Left renal pelvis (tissue), 4 donors: ENCODE data around the gene NGEF. TPM values are rescaled to one million over a fixed set of nuclear protein-coding genes. Genes with fewer than 3 reads are reported as not detected.
"Not testable (repeated sequence)": the region's sequence is repeated elsewhere in the genome, so short reads cannot be mapped to it uniquely, and the experiment has no call there.

Experiments
- DNase-seq, 4 donors: peaks; one replicate each; pipeline ENCODE4 v3.0.0-alpha.2; 2013; ENCODE audit warnings: low read depth in 4 of 4, low spot score in 3 of 4
- polyA plus RNA-seq, 4 donors: library from polyadenylated mRNA; unstranded; fragments of 120-200 nt; gene quantifications; one replicate each; pipeline ENCODE4 v1.2.1, GENCODE V29; 2013; ENCODE audit not compliant: insufficient read length in 4 of 4

NGEF gene
- polyA plus RNA-seq, 4 donors: 2.3 to 7.2 (median 3.5) TPM

DNA sequence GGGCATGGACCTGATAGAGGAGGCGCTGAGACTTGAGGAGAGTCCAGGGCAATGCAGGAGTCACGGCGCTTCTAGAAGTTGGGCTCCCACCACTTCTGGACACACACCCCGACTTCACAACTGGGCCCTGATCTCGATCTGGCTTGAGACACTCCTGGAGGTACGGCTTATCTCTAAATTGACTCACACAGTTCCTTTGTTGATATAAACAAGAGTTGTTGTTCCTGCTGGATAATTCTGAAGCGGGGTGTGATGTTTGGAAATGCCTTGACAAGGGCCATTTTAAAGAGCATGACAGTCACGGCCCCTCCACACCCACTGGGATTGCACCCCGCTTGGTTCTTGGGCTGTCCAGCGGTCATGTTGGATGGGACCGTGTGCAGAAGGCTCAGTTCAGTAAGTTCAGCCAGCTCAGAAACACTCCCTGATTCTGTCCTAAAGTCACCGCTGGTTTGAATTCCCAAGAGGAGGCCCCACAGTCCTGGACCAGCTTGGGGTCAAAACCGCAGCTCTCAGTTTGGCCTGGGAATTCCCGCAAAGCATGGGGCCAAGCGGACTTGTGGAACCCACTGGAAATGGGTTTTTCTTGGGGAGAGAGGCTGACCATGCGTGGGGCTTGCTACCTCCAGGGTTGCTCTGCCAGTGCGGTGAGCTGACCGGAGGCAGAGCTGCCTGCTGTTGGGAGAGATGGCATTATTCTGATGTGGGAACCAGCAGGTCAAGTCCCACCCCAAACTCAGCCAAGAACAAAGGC lies 10.1 kb upstream of the NGEF start:
- no peak for DNase-seq

GRCh38 chr2:233022561-233022960 lies 9.5 kb upstream of the NGEF start:
- no peak for DNase-seq

GRCh38 chr2:233021771-233022170 lies 8.7 kb upstream of the NGEF start:
- DNase-seq: no peak

- DNase-seq: no peak
Observed at GRCh38 chr2:233020454-233020853, 7.4 kb upstream of the NGEF start.

DNA sequence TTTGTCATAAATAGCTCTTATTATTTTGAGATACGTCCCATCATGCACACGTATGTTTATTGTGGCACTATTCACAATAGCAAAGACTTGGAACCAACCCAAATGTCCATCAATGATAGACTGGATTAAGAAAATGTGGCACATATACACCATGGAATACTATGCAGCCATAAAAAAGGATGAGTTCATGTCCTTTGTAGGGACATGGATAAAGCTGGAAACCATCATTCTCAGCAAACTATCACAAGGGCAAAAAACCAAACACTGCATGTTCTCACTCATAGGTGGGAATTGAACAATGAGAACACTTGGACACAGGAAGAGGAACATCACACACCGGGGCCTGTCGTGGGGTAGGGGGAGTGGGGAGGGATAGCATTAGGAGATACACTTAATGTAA lies 6.6 kb upstream of the NGEF start:
- not testable (repeated sequence) for DNase-seq

DNA sequence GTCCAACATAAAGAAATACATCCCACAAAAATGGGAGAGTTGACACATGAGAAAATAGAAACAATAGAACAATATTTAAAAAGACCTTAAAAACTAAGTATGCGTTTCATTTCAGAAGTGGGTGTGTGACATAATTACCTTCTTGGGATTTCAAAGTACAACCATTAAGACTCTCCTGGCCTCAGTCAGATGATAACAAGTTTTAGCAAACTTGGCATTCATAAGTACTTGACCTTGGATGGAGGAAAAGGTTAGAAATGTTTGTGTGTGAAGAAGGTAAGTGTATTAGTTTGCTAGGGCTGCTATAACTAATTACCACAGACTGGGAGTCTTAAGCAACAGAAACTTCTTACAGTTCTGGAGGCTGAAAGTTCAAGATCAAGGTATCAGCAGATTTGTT lies 4.9 kb upstream of the NGEF start:
- no peak for DNase-seq

- DNase-seq: no peak
Observed at GRCh38 chr2:233015019-233015645, 2.1 kb upstream of the NGEF start.

GRCh38 chr2:233013650-233014049 lies 594 bp upstream of the NGEF start:
- DNase-seq: no peak

DNA sequence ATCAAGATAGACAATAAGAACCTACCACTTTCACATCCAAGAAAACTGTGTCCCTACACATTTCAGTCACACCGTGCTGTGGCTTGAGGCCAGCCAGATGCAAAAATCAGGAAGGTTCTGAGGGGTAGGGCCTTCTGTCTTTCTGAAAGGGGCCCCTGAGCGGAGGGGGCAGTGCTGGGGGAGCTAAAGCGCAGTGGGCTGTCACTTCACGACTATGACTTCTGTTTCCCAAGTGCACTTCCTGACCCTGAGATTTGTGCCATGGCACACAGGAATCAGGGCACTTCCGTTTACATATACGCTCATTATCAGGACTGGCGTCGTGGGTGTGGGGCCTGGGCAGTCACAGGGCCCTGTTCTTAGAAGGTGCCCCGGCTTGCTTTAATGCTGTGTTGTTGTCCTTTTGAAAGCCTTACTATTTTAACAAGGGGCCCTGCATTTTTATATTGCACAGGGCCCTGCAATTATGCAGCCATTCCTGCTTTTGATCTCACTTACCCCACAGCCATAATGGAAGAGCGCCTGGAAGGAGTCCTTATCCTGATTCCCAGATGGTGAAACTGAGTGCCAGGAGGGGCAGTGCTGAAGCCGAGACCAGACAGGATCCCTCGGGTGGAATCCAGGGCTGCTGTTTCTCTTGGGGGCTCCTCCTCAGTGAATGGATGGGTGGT lies 620 bp downstream of the NGEF start:
- no peak for DNase-seq

DNA sequence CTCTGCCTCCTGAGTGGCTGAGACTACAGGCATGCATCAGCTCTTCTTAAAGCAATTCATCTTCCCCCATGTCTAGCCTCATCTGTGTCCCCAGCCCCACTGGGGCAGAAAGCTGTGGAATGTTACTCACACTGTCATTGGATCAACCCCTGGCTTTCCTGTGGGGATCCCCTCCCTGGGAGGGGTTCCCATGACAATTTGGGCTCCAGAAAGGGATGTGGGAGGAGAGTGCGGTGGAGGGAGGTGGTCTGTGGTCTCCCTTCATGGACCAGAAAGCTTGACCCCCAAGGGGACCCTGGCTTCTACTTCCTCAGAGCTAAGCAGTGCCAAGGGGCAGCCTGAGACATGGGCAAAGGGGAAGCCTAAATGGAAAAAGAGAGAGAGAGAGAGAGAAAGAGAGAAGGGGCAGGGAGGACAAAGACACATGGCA lies 1.3 kb downstream of the NGEF start:
- DNase-seq: no peak

DNA sequence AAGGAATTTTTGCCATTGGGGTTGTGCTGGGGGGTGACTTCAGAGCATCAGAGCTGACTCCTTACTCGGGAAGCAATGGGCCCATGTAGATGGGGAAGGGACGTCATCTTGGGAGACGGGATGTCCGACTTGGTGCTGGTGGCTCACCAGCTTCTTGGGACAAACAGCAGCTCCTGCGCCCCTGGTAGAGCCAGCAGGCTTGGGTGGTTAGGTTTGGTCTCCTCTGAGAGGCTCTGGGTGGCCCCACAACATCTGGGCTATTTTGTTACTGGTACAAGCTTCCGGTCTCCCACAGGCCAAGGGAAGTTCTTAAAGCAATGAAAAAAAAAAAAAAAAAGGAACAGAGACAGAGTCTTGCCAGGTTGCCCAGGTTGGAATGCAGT lies 1.8 kb downstream of the NGEF start:
- no peak for DNase-seq

- no peak for DNase-seq
Observed at GRCh38 chr2:233010569-233011267, 2.3 kb downstream of the NGEF start.

DNA sequence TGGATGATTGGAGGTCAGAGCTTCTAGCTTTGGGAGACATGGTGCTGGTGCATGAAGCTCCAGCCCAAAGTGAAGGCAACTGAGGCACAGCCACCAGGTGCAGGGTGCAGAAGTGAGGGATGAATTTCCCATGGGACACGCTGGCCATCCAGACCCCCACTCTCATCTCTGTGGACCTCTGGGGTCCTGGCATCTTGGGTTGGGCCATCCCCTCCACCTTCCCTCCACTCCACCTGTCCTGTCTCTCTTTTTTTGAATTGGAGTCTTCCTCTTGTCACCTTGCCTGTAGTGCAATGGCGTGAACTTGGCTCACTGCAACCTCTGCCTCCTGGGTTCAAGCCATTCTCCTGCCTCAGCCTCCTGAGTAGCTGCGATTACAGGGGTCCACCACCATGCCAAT lies 3.4 kb downstream of the NGEF start:
- DNase-seq: no peak

GRCh38 chr2:233007739-233008138 lies 5.3 kb downstream of the NGEF start:
- no peak for DNase-seq

DNA sequence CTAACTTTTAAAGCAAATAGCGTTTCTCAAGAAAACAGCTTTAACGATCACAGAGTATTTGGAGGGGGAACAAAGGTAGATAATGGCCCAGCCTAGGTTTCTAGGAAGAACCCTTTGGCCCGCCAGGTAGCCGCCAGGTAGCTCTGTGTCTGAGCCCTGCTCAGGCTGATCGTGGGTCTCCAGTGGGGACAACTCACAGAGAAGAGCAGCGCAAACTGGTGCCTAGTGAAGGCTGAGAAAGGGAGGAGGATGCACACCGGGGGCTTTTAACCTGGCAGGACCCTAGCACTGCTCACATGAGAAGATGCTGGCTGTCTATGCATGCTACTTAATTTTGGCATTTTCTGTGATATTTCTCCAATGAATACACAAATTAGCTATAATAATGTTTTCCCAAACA lies 5.8 kb downstream of the NGEF start:
- no peak for DNase-seq

GRCh38 chr2:233006648-233007047 lies 6.4 kb downstream of the NGEF start:
- DNase-seq: no peak

DNA sequence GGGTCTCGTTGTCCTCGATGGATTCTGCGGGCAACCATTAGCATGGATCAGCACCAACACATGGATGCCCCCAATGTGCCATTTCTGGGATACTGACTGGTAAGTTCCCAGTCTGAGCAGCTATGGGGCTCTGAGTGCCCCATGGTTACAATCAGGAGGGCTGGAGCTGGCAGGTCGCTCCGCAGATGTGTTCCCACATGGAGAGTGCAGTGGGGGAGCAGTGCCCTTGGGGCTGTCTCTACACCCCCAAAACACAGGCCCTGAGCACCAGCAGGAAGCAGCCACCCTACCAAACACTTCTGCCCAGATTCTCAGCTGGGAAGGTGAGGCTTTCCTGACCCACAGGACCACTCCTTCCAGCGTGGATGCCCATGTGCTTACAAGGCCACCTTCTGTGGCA lies 8.0 kb downstream of the NGEF start:
- no peak for DNase-seq

DNA sequence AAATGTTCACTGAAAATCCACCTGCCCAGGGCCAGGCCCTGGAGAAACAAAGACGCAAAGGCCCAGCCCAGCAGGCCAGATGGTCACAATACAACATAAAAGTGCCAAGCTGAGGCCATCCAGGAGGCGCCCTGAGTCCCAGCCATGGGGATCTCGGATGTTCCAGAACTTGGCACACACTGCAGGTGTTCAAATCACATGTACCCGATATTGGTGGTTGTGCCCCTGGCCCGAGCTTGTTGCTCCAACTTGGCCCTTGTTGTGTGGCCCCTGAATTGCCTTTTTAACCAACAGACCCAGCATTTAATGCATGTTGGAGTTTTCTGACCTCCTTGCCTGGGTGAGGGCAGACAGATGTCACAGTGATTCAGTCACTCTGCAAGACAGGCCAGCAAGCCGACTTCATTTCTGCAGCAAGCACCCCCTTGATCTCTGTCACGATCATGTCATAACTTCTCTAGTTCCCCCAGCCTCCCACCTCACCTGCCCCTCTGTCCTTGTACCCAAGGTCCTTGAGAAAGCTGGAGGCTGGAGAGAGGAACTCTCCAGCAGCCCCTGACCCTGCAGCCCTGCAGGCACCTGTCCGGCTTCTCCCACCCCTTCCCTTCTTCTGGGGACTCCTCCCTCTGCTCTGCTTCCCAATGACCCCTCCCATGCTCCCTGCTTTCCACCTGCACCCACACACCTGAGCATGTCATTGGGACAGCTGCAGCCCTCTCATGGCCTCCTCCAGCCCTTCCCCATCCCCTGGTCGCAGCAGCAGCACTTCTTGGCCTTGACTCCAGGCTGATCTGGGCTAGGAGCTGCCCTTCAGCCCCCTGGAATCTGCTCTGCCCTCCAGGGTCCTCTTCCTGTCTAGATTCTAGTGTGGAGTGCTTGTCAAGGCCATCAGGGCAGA lies 9.1 kb downstream of the NGEF start:
- DNase-seq: no peak

DNA sequence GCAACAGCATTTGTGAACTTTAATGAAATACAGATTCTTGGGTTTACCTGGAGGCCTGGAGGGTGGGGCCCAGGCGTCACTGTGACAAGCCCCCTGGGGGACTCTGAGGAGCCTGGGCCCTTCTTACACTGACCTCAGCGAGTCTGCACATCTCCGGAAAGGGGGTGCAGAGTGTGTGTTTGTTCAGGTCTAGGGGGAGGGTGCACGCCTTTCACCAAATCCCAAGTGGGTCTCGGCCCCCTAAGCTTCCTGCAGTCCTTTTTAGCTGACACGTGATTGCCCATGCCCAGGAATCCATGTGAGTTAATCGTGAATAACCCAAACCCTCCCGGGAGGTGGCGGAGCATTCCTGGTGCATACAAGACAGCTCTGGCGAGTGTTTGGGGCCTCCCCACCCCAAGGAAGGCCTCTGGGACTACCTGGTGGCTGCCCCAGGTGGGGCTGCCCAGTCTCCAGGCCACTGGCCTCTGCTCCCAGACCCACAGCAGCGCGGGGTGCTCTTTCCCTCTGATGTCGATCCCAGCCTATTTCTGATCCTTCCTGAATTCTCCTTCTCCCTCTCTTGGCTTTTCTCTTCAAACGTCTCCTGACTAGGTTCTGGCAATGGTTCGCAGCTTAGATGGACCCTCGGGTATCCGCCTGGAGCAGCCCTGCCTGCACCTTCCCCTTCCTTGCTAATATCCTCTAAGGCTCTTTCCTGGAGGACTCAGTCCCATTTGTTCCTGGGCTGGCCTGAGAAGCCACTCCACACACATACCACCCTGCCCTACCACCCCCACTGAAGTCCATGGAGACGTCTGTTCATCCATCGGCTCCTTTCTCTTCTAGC lies 10.0 kb downstream of the NGEF start:
- no peak for DNase-seq
